Keratinocyte (primary cell): ENCODE data around the gene DNPH1. TPM values are rescaled to one million over a fixed set of nuclear protein-coding genes. Genes with fewer than 3 reads are reported as not detected.
A peak's percentile ranks its signal among the peaks of the same experiment; 100 is the strongest.

Source experiments
- DNase-seq: peaks from one replicate; pipeline ENCODE4 v3.0.0-alpha.2; 2011; ENCODE audit warnings: low read depth, missing footprints, low spot score
- FAIRE-seq: peaks from 2 replicates; lab custom pipeline; 2011; peaks lifted over from hg19 to GRCh38; lab: Jason Lieb, UNC
- H2AFZ ChIP-seq: 2 replicates; pipeline ENCODE4 v1.6.0; 2012; ENCODE audit warnings: low read length, control low read depth, inconsistent platforms; ENCODE audit not compliant: control insufficient read depth
- H3K27ac ChIP-seq: 2 replicates; pipeline ENCODE4 v1.5.1; 2011; ENCODE audit warnings: low read length; ENCODE audit not compliant: control insufficient read depth, insufficient read depth
- H3K27me3 ChIP-seq: 3 replicates; pipeline ENCODE4 v1.6.0; 2011; ENCODE audit warnings: low read length; ENCODE audit not compliant: control insufficient read depth, insufficient read depth; ENCODE audit errors: extremely low read depth
- H3K36me3 ChIP-seq, 2 experiments: 2 replicates in 1 of 2; 3 replicates in 1 of 2; pipeline ENCODE4 v1.5.1; 2011; ENCODE audit warnings: low read length in 2 of 2, mild to moderate bottlenecking in 1 of 2; ENCODE audit not compliant: control insufficient read depth in 2 of 2, insufficient read depth in 2 of 2; ENCODE audit errors: extremely low read depth in 1 of 2
- H3K4me1 ChIP-seq: 3 replicates; pipeline ENCODE4 v1.5.1; 2011; ENCODE audit warnings: low read length; ENCODE audit not compliant: control insufficient read depth, insufficient read depth; ENCODE audit errors: extremely low read depth
- H3K4me2 ChIP-seq: 3 replicates; pipeline ENCODE4 v1.6.0; 2011; ENCODE audit warnings: low read depth, low read length; ENCODE audit not compliant: control insufficient read depth, insufficient read depth; ENCODE audit errors: extremely low read depth
- H3K4me3 ChIP-seq, 3 experiments: fragments of 200-600 bp in 1 of 3; sonication (generic) in 1 of 3; 2 replicates in 2 of 3; 3 replicates in 1 of 3; pipeline ENCODE4 v1.5.1; 2011 to 2016; ENCODE audit warnings: low read length in 3 of 3, mild to moderate bottlenecking in 3 of 3, control low read depth in 2 of 3, inconsistent platforms in 1 of 3, low read depth in 1 of 3, mixed read lengths in 1 of 3, mixed run types in 1 of 3, moderate library complexity in 1 of 3; ENCODE audit not compliant: control insufficient read depth in 2 of 3, insufficient read depth in 2 of 3; ENCODE audit errors: extremely low read depth in 1 of 3
- H3K79me2 ChIP-seq: 2 replicates; pipeline ENCODE4 v1.6.0; 2012; ENCODE audit warnings: low read length; ENCODE audit not compliant: control insufficient read depth, insufficient read depth
- H3K9ac ChIP-seq: 3 replicates; pipeline ENCODE4 v1.6.0; 2011; ENCODE audit warnings: low read length; ENCODE audit not compliant: control insufficient read depth, insufficient read depth; ENCODE audit errors: extremely low read depth
- H3K9me1 ChIP-seq: 3 replicates; pipeline ENCODE4 v1.6.0; 2011; ENCODE audit warnings: low read length; ENCODE audit not compliant: control insufficient read depth, insufficient read depth; ENCODE audit errors: extremely low read depth
- H3K9me3 ChIP-seq: 2 replicates; pipeline ENCODE4 v1.5.1; 2012; ENCODE audit warnings: low read depth, low read length; ENCODE audit not compliant: control insufficient read depth
- H4K20me1 ChIP-seq: 3 replicates; pipeline ENCODE4 v1.6.0; 2011; ENCODE audit warnings: low read length; ENCODE audit not compliant: control insufficient read depth, insufficient read depth; ENCODE audit errors: extremely low read depth
- CTCF ChIP-seq, 3 experiments: IDR thresholded peaks in 1 of 3; conservative IDR thresholded peaks in 1 of 3; optimal IDR thresholded peaks in 1 of 3; 2 replicates in 2 of 3; 3 replicates in 1 of 3; pipeline versions ENCODE3 to v1.5.1; 2011; ENCODE audit warnings: low read length in 3 of 3, mild to moderate bottlenecking in 3 of 3, moderate library complexity in 2 of 3, control low read depth in 1 of 3, inconsistent platforms in 1 of 3; ENCODE audit not compliant: insufficient read depth in 2 of 3; ENCODE audit errors: extremely low read depth in 1 of 3
- EZH2 ChIP-seq: IDR thresholded peaks from one replicate; pipeline ENCODE4 v1.6.1; 2012; ENCODE audit warnings: inconsistent platforms, mild to moderate bottlenecking, low read length, moderate library complexity
- dilution Hi-C: fragments of 300-500 bp; cut with MboI; formaldehyde crosslinking; loops from one replicate; pipeline ENCODE4 v1.7.0; 2020; ENCODE audit warnings: low sequenced_read_pairs; ENCODE audit not compliant: extremely low pct_ligation_motif_present
- polyA plus RNA-seq, 5 experiments: library from polyadenylated mRNA; depleted of rRNA in 3 of 5; stranded (reverse) in 3 of 5; stranded (forward) in 1 of 5; unstranded in 1 of 5; fragments of >200 nt; gene quantifications; 1 replicate in 1 of 5; 2 replicates in 3 of 5; 3 replicates in 1 of 5; pipeline versions ENCODE4 v1.2.1 to v1.2.3, GENCODE V29; 2011 to 2012; ENCODE audit warnings: missing spikeins in 2 of 5, low read depth in 1 of 5, low replicate concordance in 1 of 5

DNPH1 gene
- polyA plus RNA-seq, 1 donor (not counting 4 experiments of a cell fraction or from before 2014, with no cell fraction given): 73.9 TPM

DNA sequence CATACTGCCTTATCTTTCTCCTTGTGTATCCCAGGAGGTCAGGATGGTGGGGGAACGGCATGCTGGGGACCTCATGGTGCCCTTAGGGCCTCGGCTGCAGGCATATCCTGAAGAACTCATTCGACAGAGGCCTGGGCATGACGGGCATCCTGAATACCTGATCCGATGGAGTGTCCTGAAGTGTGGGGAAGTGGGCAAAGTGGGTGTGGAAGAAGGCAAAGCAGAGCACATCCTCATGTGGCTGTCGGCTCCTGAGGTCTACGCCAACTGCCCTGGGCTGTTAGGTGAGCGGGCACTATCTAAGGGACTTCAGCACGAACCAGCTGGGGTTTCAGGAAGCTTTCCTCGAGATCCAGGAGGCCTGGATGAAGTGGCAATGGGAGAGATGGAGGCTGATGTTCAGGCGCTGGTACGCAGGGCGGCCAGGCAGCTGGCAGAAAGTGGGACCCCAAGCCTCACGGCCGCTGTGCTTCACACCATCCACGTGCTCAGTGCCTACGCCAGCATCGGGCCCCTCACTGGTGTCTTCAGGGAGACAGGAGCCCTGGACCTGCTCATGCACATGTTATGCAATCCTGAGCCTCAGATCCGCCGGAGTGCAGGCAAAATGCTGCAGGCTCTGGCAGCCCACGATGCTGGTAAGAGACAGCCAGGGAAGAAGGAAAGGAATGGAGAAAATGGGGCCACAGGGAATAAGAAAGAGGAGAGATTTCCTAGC, 44.9 kb downstream of the DNPH1 start:
- Histone ChIP-seq H3K27me3 (no peaks in the 10 kb centered on the region), H3K9me3 (no peaks in the 10 kb centered on the region), H3K4me1 (peaks cover 41% of the 10 kb centered on the region), H4K20me1 (no peaks in the 10 kb centered on the region), H3K27ac (no peak overlapping the region), H3K9me1 (peaks cover 6% of the 10 kb centered on the region), H3K79me2 (peaks cover 24% of the 10 kb centered on the region), H3K9ac (no peak overlapping the region), H3K4me3 (no peak overlapping the region), H2AFZ (no peak overlapping the region), H3K4me2 (no peak overlapping the region), H3K36me3 (peaks cover 5 to 26% of the 10 kb centered on the region in 2 experiments)
- dilution Hi-C loops: no loop called here
- TF ChIP-seq EZH2: no peak
- TF ChIP-seq CTCF (optimal IDR thresholded peaks at IDR 0.05 in 1 of 3, IDR thresholded peaks at IDR 0.05 in 1 of 3, conservative IDR thresholded peaks at IDR 0.05 in 1 of 3; ENCODE audit: extremely low read depth in 1 of 3, insufficient read depth in 2 of 3, low read length in 3 of 3): no peak
- DNase-seq (no peak), FAIRE-seq (no peak)

DNA sequence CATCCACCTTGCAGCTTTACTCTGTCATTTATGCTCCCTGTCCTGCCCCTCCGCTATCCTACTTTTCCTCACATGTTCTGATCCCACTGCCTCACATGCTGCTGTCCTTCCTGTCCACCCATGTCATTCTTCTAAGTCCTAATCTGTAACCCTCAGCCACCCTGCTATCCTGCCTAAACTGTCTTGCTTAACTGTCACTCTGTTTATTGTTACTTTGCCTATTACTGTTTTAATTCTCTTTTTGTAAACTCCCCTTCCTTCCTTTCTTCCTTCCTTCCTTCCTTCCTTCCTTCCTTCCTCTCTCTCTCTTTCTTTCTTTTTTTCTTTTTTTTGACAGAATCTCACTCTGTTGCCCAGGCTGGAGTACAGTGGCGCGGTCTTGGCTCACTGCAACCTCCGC, 45.8 kb downstream of the DNPH1 start:
- dilution Hi-C loops: no loop called here

More for the DNA sequence above, 45.8 kb downstream of the DNPH1 start:
- Histone ChIP-seq H3K9me3 (no peaks in the 10 kb centered on the region), H4K20me1 (no peaks in the 10 kb centered on the region), H3K9ac (no peak overlapping the region), H3K9me1 (peaks cover 6% of the 10 kb centered on the region), H3K36me3 (peaks cover 15 to 33% of the 10 kb centered on the region in 2 experiments), H3K4me3 (no peak overlapping the region), H3K27me3 (no peaks in the 10 kb centered on the region), H3K4me1 (peaks cover 41% of the 10 kb centered on the region), H3K79me2 (peaks cover 20% of the 10 kb centered on the region), H2AFZ (no peak overlapping the region), H3K4me2 (peak overlapping the region; percentile 97), H3K27ac (no peak overlapping the region)
- DNase-seq: no peak
- no peak for FAIRE-seq
- TF ChIP-seq CTCF (optimal IDR thresholded peaks at IDR 0.05 in 1 of 3, IDR thresholded peaks at IDR 0.05 in 1 of 3, conservative IDR thresholded peaks at IDR 0.05 in 1 of 3; ENCODE audit: extremely low read depth in 1 of 3, insufficient read depth in 2 of 3, low read length in 3 of 3) (no peak), EZH2 (no peak)
